HG03066 (cell line): ENCODE results near the gene ZBTB47.

Source experiments
- ATAC-seq: cut with Tn5 transposase; IDR thresholded peaks from one replicate; pipeline ENCODE4 v1.9.1; 2021; ENCODE audit warnings: low read depth; ENCODE audit not compliant: unreplicated experiment

Gene ZBTB47

DNA sequence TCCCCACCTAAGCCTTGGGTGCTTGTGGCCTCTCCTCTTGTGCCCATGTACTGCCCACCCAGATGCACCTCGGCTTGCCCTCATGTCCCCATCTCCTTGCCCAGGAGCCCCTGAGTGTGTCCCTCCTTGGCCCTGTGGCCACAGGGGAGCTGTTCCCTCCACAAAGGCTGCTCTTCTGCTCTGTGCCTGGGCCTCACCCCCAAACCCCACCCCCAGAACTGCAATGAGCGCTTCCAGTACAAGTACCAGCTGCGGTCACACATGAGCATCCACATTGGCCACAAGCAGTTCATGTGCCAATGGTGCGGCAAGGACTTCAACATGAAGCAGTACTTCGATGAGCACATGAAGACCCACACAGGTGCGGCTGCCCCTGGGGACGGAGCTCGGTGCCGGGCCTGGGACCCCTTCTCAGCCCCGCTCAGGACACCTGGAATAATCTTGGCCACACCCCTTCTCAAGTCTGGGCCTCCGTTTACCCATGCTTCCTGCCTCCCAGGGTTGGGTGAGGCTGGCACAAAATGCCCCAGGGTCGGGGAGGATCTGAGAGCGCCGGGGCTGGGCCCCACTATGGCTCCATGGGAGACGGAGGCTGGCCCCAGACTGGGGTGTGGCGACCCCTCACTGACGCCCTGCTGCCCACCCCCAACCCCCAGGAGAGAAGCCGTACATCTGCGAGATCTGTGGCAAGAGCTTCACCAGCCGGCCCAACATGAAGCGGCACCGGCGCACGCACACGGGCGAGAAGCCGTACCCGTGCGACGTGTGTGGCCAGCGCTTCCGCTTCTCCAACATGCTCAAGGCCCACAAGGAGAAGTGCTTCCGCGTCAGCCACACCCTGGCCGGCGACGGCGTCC is 10.3 kb downstream of the ZBTB47 start:
- no peak for ATAC-seq

DNA sequence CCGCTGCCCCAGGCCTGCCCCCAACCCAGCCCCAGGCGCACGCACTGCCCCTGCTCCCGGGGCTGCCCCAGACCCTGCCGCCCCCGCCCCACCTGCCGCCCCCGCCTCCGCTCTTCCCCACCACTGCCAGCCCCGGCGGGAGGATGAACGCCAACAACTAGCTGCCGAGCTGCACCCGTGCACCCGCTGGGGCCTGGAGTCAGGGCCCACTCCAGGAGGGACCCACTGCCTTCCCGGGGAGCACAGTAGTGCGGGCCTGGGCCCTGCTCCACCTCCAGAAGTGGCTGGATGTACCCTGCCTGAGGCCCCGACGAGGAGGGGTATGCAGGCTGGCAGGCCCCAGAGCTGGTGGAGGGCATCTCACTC is 10.9 kb downstream of the ZBTB47 start:
- ATAC-seq: no peak

DNA sequence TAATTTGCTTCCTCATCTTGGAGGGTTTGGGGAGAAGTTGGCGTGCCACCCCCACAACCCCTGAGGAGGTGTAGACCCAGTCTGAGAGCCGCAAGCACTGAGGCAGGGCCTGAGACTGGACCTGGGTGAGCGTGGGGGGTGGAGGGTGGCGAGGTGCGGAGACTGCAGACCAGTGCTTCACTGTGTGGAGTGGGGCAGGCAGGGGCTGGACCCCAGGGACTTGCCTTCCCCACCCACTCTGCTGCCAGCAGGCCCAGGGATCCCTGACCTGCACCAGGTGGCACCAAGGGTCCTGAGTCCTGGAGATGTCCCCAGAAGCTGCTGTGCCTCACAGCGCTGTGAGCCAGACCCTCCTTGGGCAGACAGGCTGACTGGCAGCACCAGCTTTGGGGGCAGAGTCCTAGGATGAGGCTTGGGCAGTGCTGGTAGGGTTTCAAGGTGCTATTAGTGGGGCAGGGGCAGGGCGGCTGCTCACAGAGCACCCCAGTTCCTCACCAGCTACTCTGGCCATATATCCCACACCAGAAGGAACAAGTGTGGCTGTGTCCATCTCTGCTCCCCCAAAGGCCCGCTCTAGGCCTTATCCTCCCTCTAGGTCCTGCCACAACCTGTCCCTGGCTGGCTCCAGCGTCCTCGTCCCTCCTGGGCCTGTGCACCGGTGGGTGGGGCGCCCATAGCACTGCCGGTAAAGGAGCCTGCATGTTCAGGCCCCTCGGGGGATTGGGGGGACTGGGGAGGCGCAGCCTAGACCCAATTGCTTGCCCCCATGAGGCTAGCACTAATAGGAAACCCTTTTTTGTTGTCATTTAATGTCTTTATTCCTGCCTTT is 11.8 kb downstream of the ZBTB47 start:
- ATAC-seq: no peak

DNA sequence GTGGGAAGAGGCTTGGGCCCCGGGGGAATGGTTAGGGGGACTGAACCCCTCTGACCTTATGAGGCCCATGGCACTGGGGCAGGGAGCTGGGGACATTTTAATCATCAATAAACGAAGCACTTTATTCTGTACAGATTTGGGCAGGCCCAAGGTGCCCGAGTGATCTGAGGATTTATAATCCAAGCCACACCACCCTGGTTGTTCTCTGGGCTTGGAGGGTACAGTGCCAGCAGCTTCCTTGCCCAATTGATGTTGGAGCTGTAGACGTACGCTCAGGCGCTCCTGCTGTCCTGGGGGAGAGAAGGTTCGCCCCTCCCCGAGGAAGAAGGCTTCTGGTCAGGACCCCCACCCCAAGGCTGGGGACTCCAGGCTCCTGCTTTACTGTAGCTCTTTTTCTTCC is 12.5 kb downstream of the ZBTB47 start:
- ATAC-seq: no peak

DNA sequence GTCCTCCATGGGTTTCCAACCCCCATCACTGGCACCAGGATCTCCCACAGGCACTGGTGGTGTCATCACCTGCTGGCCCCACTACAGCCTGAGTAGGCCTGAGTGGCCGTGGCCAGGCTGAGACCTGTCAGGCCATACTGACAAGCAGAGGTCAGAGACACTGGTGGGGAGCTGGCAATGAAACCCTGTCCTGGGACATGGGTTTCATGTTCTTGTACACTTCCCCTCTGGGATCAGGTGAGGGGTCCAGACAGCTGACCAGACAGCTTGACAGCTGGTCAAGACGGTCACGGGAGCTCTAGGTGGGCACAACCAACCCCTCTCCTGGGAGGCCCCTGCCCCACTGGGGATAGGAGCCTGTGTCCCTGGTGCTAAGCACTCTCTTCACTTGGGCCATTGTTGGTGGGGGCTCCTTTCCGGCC is 13.1 kb downstream of the ZBTB47 start:
- no peak for ATAC-seq

DNA sequence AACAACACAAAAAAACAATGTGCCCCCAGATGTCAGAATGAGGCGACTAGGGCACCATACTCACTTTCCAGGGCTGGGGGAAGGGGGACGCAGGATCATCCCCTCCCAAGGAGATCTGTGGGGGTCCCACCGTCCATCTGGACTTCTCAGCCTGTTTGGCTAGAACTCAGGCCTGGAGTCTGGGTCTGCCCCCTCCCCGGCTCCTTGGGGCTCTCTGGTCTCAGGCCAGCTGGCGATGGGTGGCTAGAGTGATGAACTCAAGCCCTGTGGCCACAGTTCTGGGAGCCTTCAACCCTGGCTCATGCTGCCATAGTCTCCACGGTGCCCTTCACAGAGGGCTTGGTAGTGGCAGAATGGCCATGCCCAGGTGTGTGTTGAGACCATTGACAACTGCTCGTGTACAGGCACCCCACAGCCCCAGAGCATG is 13.6 kb downstream of the ZBTB47 start:
- ATAC-seq: no peak

DNA sequence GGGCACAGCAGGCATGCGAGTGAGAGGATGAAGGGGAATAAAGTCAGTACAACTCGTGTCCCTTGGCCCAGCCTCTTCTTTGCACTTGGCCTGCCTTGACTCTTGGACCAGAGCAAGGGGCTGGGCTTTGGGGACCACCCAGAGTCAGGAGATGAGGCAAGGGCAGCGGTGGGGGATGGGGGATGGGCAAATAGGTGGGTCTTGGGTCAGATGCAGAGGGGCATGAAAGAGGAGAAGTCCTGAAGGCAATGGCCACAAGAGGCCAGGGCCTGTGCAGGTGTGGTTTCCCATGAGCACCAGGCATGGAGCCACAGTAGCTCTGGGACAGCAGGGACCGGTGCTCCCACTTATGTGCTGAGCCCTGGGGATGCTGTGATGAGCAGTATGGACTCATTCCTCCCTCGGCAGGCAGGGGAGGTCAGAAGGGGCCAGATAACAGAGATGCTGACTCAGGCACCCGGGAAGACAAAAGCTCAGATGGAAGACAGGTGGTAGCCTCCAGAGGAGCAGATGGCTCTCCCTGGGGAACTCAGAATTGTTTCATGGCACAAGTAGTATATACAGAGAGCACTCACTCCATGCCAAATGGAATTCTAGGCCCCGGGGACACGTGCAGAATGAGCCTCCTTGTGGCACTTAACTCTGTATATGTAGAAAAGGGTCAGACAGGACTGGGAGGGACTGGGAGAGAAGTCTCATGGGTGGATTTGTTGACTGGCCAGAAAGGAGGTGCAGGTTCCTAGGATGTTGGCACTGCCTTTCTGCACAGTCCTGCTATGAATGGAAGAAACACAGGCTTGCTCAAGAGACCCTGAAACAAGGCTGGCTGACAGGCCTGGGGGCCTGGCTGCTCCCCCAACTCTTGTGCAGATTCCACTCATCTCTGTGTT is 14.3 kb downstream of the ZBTB47 start:
- ATAC-seq: no peak

DNA sequence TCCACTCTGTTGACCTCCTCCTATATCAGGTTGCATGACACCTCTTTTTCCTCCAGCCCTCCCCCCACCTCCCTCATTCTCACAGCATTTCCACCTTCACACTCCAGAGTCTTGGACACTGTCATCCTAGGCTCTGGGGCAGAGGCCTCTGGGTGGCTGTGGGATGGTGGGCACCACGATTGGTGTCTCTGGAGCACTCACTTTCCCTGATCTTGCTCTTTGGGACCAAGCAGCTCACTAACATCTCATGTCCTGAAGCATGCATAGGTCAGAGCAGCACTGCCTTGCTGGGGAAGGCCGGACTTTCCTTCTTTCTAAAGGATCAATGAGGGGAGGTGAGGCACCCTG is 14.9 kb downstream of the ZBTB47 start:
- ATAC-seq: no peak

DNA sequence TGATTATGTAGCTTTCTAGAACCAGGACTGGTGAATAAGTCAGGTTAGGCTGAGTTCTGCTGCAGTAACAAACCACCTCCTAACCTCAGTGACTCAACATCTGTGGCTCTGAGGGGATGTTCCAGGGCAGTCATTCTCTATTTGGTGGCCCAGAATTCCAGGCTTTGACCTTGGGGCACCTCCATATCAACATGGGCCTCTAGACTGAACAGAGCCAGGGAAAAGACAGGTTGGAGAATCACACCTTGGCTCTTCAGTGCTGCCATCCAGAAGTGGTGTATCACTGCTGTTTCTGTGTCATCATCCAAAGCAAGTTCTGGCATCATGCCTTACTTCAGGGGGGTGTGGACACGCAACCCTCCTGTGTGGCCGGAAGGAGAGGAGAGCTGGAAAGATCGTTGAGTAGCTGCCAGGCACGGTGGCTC is 15.3 kb downstream of the ZBTB47 start:
- ATAC-seq: no peak

DNA sequence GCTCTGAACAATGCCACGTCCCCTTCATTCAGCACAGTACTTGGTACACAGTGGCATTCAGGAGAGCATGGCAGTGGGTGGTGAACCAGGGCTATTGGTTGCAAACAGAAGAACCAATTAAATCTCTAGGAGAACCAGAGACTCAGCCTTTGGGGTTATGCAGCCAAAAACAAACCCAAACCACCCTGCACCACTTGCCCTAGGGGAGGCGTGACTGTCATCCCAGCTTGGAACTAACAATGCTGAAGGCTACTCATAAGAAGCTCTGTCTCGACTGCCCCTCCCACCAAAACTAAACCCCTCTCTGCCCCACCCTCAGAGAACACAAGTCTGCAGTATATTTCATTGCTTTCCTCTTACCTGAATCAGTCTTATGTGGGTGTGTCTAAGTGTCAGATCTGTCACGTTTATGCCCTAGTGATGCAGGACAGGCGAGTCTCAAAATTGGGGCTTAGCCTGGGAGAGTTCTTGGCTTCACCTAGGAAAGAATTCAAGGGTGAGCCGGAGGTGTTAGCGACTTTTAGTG is 16.6 kb downstream of the ZBTB47 start:
- ATAC-seq: no peak

DNA sequence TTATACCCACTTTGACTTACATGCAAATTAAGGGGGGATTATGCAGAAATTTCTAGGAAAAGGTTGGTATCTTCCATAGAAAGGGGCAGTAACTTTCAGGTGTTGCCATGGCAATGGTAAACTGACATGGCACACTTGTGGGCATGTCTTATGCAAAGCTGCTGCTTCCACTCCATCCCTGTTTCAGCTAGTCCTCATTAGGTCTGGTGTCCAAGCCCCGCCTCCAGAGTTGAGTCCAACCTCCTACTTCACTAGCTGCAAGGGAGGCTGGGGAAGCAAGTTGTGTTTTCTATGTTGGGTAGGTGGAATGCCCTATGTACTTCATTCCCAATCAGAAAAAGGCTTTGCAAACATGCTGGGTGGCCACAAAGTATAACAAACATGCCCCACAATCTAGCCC is 17.2 kb downstream of the ZBTB47 start:
- no peak for ATAC-seq

DNA sequence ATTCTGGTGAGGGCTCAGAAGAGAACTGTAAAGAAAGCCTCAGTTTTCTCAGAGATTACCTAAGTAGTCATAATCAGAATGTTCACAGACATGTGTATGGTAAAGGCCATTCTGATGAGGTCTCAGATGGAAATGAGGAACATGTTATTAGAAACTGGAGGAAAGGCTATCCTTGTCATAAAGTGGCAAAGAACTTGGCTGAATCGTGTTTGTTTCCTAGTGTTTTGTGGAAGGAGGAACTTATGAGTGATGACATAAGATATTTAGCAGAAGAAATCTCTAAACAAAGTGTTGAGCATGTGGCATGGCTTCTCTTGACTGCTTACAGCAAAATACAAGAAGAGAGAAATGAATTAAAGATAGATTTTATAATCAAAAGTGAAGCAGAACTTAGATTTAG is 19.0 kb downstream of the ZBTB47 start:
- ATAC-seq: no peak

DNA sequence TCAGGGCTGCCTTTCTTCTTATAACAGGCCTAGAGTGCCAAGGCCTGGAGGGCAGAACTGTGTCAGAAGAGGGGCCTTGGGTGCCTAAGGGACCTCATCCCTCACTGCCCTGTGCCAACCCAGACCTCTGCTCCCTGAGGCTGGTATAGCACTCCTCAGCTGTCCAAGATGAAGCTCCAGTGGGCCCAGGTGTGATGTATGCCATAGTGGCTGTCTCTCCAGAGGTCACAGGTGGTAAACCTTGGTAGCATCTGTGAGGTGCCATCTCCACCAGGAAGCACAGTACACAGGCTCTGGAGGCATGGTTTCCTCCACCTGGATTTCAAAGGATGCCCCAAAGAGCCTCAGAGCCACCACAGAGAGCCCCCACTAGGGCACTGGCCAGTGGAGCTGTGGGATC is 19.6 kb downstream of the ZBTB47 start:
- ATAC-seq: no peak

DNA sequence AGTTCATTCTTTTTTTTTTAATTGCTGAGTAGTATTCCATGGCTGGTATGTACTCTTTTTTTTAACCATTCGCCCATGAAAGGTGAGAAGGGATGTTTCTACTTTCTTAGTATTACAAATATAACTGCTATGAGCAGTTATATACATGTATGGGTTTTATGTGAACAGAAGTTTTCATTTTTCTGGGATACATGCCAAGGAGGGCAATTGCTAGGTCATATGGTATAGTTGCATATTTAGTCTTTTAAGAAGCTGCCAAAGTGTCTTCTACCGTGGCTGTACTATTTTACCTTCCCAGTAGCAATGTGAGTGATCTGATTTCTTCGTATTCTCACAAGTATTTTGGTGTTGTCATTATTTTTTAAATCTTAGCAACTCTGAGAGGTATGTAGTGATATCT is 20.6 kb downstream of the ZBTB47 start:
- no peak for ATAC-seq

DNA sequence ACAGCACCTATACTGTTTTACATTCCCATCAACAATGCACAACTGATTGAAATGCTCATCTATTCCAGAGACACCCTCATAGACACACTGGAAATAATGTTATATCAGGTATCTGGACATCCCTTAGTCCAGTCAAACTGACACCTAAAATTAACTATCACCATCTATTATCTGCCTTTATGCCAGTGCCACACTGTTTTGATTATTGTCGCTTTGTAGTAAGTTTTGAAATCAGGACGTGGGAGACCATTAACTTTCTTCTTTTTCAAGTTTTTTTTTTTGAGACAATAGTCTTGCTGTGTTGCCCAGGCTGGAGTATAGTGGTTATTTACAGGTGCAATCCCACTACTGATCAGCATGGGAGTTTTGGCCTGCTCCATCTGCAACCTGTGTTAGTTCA is 22.4 kb downstream of the ZBTB47 start:
- no peak for ATAC-seq

DNA sequence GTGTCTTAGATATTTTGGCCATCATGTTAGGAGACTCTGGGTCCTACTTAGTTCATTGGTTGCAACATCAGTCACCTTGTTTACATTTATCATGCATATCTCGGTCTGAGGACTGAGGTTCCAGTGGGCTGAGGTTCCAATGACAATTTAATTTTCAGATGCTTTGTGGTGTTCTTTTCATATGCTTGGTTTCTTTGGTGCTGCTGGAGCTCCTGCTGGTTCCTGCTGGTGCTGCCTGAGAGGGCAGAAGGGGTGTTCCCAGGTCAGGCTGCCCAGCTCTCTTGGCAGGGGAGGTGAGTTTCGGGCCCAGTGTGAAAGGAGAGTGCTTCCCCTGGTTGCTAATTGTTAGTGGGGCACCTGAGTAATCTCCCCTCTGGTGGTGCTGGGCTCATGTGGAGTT is 24.9 kb downstream of the ZBTB47 start:
- ATAC-seq: no peak

DNA sequence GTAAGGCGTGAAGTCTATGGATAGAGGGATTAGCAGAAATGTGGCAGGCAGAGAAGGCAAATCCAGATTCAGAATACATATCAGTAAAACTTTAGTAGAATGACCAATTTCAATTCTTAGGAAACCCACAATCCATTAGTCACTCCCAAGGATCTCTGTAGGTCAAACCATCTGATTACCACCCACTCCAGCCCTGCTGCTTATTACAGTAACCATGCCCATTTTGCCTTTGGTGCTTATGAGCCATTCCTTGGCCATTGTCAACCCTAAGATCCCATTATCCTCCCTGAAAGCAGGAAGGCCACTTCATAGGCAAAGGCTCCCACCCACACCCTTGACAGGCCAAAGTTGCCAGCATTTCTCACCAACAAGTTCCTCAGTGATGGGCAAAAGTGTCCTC is 26.8 kb downstream of the ZBTB47 start:
- ATAC-seq: no peak

DNA sequence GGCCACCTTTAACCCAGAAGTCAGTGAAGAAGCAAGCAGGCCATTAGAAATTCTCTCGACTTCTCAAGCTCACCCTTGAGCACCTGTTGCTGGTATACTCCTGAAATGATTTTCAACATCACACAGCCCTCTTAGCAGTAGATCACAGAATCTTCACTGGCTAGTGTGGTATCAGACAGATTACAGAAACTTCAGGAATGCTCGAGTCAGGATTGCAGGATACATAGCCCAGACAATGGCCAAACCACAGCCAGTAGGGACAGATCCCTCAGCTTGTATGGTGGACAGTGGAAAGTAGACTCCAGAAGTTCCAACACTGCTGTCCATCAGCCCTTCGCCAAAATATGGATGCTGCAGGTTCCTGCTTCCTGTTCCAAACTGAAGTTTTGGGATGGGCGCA is 27.3 kb downstream of the ZBTB47 start:
- no peak for ATAC-seq

DNA sequence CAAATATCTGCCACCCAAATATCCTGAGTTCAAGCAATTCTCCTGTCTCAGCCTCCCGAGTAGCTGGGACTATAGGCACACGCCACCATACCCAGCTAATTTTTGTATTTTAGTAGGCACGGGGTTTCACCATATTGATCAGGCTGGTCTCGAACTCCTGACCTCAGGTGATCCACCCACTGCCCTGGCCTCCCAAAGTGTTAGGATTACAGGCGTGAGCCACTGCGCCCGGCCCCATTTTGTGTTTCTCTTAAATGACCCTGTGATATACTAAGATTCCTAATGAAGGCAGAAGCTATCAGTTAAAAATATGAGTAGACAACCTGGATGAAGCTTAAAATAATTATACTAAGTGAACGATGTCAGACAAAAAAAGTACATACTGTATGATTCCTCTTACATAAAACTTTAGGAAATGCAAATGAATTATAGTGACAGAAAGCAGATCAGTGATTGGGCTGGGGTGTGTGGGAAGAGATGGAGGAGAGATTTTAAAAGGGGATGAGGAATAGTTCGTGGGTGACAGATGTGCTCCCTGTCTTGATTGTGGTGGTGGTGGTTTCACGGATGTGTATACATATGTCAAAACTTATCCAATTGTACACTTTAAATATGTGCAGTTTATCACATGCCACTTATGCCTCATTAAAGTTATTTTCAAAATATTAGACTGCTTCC is 28.0 kb downstream of the ZBTB47 start:
- no peak for ATAC-seq
